ENCODE measurements around the gene DMKN.

DMKN gene

GRCh38 chr19:35540356-35540927 is 27.0 kb upstream of the DMKN start:
- TF ChIP-seq, protein P1, sequence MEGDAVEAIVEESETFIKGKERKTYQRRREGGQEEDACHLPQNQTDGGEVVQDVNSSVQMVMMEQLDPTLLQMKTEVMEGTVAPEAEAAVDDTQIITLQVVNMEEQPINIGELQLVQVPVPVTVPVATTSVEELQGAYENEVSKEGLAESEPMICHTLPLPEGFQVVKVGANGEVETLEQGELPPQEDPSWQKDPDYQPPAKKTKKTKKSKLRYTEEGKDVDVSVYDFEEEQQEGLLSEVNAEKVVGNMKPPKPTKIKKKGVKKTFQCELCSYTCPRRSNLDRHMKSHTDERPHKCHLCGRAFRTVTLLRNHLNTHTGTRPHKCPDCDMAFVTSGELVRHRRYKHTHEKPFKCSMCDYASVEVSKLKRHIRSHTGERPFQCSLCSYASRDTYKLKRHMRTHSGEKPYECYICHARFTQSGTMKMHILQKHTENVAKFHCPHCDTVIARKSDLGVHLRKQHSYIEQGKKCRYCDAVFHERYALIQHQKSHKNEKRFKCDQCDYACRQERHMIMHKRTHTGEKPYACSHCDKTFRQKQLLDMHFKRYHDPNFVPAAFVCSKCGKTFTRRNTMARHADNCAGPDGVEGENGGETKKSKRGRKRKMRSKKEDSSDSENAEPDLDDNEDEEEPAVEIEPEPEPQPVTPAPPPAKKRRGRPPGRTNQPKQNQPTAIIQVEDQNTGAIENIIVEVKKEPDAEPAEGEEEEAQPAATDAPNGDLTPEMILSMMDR (IDR thresholded peaks at IDR 0.05; ENCODE audit: low read depth, low read length) = no peak
- no peak overlapping the region for H3K4me3 ChIP-seq (ENCODE audit: low read depth, low read length)

DNA sequence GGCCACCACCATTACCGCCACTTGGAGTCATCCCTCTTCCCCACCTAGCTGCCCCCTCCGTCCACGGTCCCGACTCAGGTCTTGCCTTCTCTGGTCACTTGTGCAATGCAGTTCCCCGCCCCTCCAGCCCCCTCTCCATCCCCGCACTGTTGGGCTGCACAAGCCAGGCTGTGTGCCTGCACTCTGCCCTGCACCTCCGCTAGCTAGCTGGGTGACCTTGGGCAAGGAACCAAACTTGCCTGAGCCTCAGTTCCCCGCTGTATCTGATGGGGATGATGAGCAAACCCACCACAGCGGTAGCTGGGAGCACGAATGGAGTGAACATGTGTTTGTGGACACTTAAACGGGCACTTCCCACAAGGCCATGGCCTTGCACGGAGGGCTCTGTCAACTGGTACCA is 26.4 kb upstream of the DMKN start:
- TF ChIP-seq, protein P1 (IDR thresholded peaks at IDR 0.05; ENCODE audit: low read depth, low read length) = no peak
- no peak overlapping the region for H3K4me3 ChIP-seq (ENCODE audit: low read depth, low read length)

GRCh38 chr19:35539314-35539713 is 25.9 kb upstream of the DMKN start:
- TF ChIP-seq, protein P1 (IDR thresholded peaks at IDR 0.05; ENCODE audit: low read depth, low read length) = no peak
- no peak overlapping the region for H3K4me3 ChIP-seq (ENCODE audit: low read depth, low read length)

GRCh38 chr19:35534803-35535480 is 21.5 kb upstream of the DMKN start:
- no peak overlapping the region for H3K4me3 ChIP-seq (ENCODE audit: low read depth, low read length)
- TF ChIP-seq, protein P1 (IDR thresholded peaks at IDR 0.05; ENCODE audit: low read depth, low read length) = no peak

GRCh38 chr19:35533822-35534392 is 20.5 kb upstream of the DMKN start:
- no peak overlapping the region for H3K4me3 ChIP-seq (ENCODE audit: low read depth, low read length)
- TF ChIP-seq, protein P1 (IDR thresholded peaks at IDR 0.05; ENCODE audit: low read depth, low read length) = no peak

DNA sequence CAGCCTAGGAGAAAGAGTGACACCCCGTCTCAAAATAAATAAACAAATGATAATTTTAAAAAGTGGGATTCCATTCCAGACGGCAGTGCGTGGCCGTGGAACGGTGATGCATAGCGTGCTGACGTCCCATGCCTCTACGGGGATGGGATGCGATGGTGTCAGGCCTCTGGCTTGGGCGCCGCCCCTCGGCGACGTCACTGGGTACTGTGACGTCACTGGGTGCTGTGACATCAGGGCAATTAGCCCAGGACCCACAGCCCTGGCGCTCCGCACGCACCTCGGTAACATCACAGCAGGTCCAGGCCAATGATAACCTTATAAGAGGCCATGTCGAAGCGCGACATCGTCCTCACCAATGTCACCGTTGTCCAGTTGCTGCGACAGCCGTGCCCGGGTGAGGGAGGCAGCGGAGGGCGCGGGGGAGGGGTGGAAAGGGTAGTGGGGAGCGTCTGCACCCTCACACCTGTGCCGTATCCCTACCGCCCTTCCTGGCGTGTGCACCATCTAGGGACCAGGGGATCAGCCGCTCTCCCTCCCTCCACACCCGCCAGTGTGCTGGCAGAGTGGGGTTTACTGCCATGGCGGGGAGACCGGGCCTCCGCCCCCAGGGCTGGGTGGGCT is 19.9 kb upstream of the DMKN start, which contains the start of gene GAPDHS:
GAPDHS (plus strand) TSS at position 256 of the 621 bp plus-strand sequence; CDS start at position 328, 72 bp downstream.
- TF ChIP-seq, protein P1 (IDR thresholded peaks at IDR 0.05; ENCODE audit: low read depth, low read length) = no peak
- H3K4me3 ChIP-seq (ENCODE audit: low read depth, low read length) = no peak within 1 kb of the TSS

- H3K4me3 ChIP-seq (ENCODE audit: low read depth, low read length) = no peak overlapping the region
- TF ChIP-seq, protein P1 (IDR thresholded peaks at IDR 0.05; ENCODE audit: low read depth, low read length) = no peak
Observed at GRCh38 chr19:35531291-35531690, 17.8 kb upstream of the DMKN start.
